Hepatocyte (in vitro differentiated cells): ENCODE measurements around the gene PSME1.

ENCODE experiments used
- CTCF ChIP-seq: fragments of 200-600 bp; sonication (generic); IDR thresholded peaks from 2 replicates; pipeline ENCODE4 v1.5.1; 2016; ENCODE audit warnings: antibody characterized with exemption, mild to moderate bottlenecking; ENCODE audit not compliant: poor library complexity
- EZH2 ChIP-seq: fragments of 200-600 bp; sonication (generic); IDR thresholded peaks from 2 replicates; pipeline ENCODE4 v1.6.1; 2016; ENCODE audit warnings: antibody characterized with exemption, mild to moderate bottlenecking, borderline replicate concordance
- EZH2phosphoT487 ChIP-seq: fragments of 200-600 bp; sonication (generic); IDR thresholded peaks from one replicate; pipeline ENCODE4 v1.6.1; 2018; ENCODE audit warnings: antibody characterized with exemption, mild to moderate bottlenecking, low read depth, moderate library complexity; ENCODE audit not compliant: unreplicated experiment, severe bottlenecking

- no peak for TF ChIP-seq EZH2phosphoT487
- TF ChIP-seq CTCF, result no peak
- no peak for TF ChIP-seq EZH2
These were observed 18.8 kb upstream of the PSME1 start for GRCh38 chr14:24117179-24117578.
